ENCODE results near the gene SLFNL1.
A peak's percentile ranks its signal among the peaks of the same experiment; 100 is the strongest.

SLFNL1 gene

DNA sequence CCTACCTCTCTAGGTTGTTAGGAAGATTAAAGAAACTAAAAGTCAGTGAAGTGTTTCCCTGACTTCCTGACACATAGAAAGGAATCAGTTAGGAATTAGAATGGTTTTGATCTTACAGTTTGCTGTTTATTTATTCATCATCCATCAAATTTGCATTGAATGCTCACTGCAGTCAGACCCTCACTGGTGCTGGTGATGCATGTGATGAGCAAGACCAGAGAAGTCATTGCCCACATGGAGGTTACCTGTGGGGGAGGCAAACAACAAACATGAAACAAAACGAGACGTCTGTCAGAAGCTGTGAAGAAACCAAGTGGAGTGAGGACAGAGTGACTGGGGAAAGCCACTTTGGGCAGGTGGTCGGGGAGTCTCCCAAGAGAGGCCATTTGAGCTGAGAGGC is 35.6 kb downstream of the SLFNL1 start:
- no peak for DNase-seq

- no peak for DNase-seq
Observed at GRCh38 chr1:40985161-40985560, 36.4 kb downstream of the SLFNL1 start.

DNA sequence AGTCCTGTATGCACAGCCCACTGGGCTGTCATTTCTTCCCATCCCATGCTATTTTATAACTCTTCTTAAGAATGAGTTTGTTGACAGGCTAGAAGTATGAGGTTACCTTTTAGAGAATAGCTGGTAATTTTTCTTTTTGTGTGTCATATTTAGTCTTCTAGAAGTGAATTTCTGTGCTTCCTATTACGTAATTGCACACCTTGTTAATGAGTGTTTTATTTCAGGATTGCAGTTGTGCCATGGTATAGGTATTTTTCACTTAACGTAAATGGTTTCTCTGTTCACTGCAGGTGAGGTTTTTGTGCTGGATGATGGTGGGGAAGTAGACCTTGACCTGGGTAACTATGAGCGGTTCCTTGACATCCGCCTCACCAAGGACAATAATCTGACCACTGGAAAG is 37.0 kb downstream of the SLFNL1 start:
- DNase-seq, result no peak

GRCh38 chr1:40984066-40984465 is 37.5 kb downstream of the SLFNL1 start:
- no peak for DNase-seq

DNA sequence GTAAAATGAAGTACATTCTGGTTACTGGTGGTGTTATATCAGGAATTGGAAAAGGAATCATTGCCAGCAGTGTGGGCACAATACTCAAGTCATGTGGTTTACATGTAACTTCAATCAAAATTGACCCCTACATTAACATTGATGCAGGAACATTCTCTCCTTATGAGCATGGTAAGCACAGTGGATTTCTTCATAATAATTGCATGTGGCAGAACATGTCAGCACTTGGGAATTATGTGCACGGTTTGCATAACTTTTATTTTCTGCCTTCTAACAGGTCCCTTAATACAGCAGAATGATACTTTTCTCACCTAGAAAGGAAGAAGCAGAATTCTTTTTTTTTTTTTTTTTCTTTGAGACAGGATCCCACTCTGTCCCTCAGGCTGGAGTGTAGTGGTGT is 38.2 kb downstream of the SLFNL1 start:
- no peak for DNase-seq

DNA sequence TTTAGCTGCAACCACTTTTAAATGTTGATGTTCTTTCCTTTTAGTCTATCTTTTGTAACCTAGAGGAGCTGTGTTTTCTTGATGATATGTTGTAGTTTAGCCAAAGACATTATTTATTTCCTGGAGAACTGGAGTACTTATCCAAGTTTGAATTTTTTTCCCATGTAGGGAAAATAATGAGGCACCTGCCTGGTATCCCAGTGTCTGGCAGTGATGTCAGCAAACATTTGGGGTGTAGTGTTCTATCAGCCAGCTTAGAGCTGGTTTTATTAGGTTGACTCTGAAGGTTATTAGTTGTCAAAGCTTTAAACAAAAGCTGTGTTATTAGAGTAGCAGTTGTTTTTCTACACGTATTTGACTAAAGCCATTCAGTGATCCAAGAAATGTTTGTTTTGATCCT is 38.8 kb downstream of the SLFNL1 start:
- no peak for DNase-seq

DNA sequence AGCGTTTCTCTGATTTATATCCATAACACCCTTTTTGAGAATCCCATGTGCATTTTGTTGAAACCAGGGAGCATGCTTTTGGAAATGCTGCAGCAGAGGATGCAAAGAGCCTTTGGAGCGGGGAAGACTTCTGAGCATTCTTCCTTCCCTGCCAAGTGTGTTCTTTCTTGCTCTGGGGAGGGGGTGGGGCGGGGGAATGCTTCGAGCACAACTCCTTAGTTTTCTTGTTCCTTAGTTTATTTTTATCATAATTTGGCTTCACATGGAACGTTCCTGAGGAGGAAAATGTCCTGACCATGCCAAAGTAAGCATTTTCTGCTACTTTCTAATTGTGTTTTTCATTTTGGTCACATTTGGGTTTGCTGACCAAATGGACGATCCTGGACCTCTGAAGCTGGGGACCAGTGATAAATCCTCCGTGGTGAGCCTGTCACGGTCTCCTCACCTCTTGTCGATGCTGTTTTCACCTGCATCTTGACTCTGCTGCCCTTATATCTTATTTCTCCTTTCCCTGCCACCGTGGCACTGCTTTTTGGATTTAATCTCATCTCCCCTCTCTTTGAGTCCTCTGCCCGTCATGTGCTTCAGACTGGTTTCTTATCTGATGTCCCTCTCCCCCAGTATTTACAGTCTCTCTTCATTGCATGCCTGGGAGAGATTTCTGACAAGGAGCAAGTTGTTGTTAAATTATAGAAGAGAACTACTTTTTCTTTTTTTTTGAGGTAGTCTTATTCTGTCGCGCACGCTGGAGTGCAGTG is 39.7 kb downstream of the SLFNL1 start:
- DNase-seq, result no peak

GRCh38 chr1:40980453-40981121 is 40.9 kb downstream of the SLFNL1 start:
- peak; percentile 26 for DNase-seq

- no peak for DNase-seq
Observed at GRCh38 chr1:40980068-40980452, 41.5 kb downstream of the SLFNL1 start.

- peak; percentile 97 for DNase-seq
Observed at GRCh38 chr1:40979241-40980067, 42.1 kb downstream of the SLFNL1 start, which contains the start of gene CTPS1. CTPS1 (plus strand) TSS chr1:40979696; CDS start chr1:40983291, 3,595 bp downstream.

DNA sequence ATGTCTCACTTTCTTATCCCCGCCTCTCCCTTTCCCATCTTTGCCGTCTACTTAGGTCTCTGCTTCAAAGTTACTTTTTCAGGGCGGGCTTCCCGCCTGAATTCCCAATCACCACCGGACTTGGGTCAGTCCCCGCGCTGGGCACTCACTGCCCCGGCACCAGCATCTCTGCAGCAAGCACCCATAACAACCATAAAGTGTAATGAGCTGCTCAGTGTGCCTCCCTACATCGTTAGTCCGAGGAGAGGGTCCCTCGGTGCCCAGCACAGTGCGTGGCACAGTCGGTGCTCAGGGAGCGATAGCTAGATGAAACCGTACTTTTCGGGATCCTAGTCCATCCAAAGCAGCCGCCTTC is 42.7 kb downstream of the SLFNL1 start:
- DNase-seq, result no peak

GRCh38 chr1:40977716-40978115 is 43.8 kb downstream of the SLFNL1 start:
- DNase-seq, result no peak

GRCh38 chr1:40976952-40977690 is 44.4 kb downstream of the SLFNL1 start:
- no peak for DNase-seq

DNA sequence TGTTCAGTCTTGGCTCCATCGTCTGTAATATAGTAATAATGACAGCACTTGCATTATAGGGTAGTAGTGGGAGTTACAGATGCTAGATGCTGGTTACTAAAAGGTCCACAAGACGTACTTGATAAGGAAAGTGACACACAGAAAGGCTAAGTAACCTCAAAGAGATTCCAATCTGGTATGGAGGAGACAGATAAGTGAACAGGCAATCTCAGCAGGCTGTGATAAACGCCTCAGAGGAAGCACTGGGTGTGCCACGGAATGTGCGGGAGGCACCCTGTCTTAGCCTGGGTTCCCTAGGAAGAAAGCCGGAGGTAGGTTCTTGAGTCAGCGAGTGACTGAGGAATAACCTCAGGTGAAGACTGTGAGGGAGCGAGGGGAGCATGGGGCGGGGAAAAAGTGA is 46.6 kb downstream of the SLFNL1 start:
- DNase-seq, result no peak

DNA sequence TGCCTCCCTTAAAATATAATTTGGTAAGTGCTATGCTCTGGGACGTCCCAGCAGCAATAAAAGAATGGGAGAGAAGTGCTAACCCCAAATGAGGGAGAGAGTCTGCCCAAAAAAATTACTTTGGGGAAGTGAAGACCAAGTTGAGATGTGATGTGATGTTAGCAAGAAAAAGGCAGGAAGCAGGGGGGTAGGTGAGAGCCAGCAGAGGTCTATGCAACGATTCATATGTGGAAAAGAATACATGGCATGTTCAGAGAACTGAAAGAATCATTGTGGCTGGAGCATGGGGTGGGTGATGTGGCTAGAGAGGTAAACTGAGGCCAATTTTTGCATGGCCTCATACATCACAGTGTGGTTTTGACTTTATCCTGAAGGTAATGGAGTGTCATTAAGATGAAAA is 47.6 kb downstream of the SLFNL1 start:
- DNase-seq, result no peak

- DNase-seq, result no peak
Observed at GRCh38 chr1:40971966-40972365, 49.6 kb downstream of the SLFNL1 start.

DNA sequence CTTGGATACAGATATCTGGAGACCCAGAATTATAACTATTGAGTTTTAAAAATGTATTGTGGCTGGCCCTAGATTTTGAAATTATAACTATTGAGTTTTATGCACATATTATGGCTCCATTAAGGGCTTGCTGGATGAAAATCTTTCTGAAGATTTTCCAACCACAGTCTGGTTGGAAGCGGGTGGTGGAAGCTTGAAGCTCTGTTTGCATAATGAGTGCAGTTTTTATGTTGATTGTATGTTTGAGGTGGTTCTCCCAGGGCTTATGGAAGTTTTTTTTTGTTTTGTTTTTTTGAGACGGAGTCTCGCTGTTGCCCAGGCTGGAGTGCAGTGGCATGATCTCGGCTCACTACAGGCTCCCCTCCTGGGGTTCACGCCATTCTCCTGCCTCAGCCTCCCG is 52.1 kb downstream of the SLFNL1 start:
- no peak for DNase-seq

DNA sequence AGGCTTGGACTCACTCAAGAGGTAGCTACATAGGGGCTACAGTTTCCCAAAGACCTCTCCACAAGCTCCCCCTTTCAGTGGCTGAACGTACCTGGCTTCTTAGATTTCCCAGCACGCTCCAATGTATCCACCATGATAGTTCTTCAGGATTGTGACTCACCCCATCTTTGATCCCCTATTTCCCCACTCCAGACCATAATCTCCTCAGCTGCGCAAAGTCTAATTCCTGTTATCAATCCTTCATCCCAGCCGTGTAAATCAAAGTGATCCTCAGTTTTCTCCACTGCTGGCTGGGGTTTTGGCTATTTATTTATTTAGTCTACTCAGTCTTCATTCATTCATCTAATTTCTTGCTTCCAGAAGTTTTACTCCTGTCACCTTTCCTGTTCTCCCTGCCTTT is 55.1 kb downstream of the SLFNL1 start:
- DNase-seq, result no peak

Data from NCI-H1105 treated with DMSO at 0.1 percent for 48 hours (cell line).